WERI-Rb-1 (cell line): ENCODE data around the gene SOCS7.

ENCODE experiments used
- DNase-seq: peaks from one replicate; pipeline ENCODE4 v3.0.0-alpha.2; 2020
- H3K27ac ChIP-seq: fragments of 250-450 bp; sonication (Bioruptor Pico); 2 replicates; pipeline ENCODE4 v1.5.1; 2020; ENCODE audit warnings: mild to moderate bottlenecking, moderate library complexity
- H3K27me3 ChIP-seq: fragments of 250-450 bp; sonication (Bioruptor Pico); 2 replicates; pipeline ENCODE4 v1.5.1; 2021; ENCODE audit warnings: mild to moderate bottlenecking, low read depth, moderate library complexity; ENCODE audit not compliant: insufficient read depth, severe bottlenecking
- H3K36me3 ChIP-seq: fragments of 250-450 bp; sonication (Bioruptor Pico); 2 replicates; pipeline ENCODE4 v1.5.1; 2020; ENCODE audit warnings: mild to moderate bottlenecking, moderate library complexity
- H3K4me3 ChIP-seq: 2 replicates; pipeline ENCODE4 v1.5.1; 2011; ENCODE audit warnings: low read depth, mild to moderate bottlenecking, control low read depth, low read length
- H3K9me3 ChIP-seq: fragments of 250-450 bp; sonication (Bioruptor Pico); 2 replicates; pipeline ENCODE4 v1.5.1; 2021; ENCODE audit warnings: mild to moderate bottlenecking, moderate library complexity; ENCODE audit not compliant: severe bottlenecking
- TF ChIP-seq, protein P1 (sequence below): IDR thresholded peaks from 2 replicates; pipeline ENCODE4 v1.5.1; 2011; ENCODE audit warnings: low read depth, mild to moderate bottlenecking, control low read depth, inconsistent platforms, low read length

Gene SOCS7

DNA sequence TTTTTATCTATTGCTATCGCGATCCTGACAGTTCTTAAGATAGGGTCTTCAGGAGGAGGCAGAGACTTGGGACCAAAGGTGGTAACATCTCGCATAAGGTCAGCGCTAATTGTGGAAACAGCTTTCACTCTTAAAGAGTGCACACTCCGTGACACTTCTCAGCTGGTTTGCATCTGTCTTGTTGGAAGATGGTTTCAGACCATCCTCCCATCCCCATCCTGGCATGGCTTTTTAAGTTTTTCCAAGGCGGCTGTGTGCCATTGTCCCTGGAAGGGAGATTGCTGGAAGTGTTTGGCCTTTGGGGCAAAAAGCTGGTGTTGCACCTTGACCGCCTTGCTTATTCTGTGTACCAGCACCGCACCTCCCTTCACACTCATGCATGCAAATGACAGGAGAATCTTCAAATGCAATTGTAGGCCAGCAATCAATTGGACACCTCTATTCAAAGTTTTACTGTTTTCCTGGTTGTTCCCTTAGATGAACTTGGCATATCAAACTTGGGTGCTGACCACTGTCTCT lies 1.5 kb downstream of the SOCS7 start:
- TF ChIP-seq, protein P1, sequence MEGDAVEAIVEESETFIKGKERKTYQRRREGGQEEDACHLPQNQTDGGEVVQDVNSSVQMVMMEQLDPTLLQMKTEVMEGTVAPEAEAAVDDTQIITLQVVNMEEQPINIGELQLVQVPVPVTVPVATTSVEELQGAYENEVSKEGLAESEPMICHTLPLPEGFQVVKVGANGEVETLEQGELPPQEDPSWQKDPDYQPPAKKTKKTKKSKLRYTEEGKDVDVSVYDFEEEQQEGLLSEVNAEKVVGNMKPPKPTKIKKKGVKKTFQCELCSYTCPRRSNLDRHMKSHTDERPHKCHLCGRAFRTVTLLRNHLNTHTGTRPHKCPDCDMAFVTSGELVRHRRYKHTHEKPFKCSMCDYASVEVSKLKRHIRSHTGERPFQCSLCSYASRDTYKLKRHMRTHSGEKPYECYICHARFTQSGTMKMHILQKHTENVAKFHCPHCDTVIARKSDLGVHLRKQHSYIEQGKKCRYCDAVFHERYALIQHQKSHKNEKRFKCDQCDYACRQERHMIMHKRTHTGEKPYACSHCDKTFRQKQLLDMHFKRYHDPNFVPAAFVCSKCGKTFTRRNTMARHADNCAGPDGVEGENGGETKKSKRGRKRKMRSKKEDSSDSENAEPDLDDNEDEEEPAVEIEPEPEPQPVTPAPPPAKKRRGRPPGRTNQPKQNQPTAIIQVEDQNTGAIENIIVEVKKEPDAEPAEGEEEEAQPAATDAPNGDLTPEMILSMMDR = no peak

GRCh38 chr17:38353668-38354067 lies 2.0 kb downstream of the SOCS7 start:
- TF ChIP-seq, protein P1 = no peak
- H3K4me3 ChIP-seq = no peak overlapping the region
- H3K27ac ChIP-seq = no peak overlapping the region
- DNase-seq = no peak
- no peaks in the 10 kb centered on the region for H3K9me3 ChIP-seq
- H3K36me3 ChIP-seq = no peaks in the 10 kb centered on the region; the same call in none of the 2 replicates
- no peaks in the 10 kb centered on the region for H3K27me3 ChIP-seq

More for the DNA sequence above, 1.5 kb downstream of the SOCS7 start:
- no peak overlapping the region for H3K27ac ChIP-seq
- H3K9me3 ChIP-seq = no peaks in the 10 kb centered on the region
- peak overlapping the region; percentile 84 for H3K4me3 ChIP-seq
- no peaks in the 10 kb centered on the region; the same call in none of the 2 replicates for H3K36me3 ChIP-seq
- DNase-seq = no peak
- no peaks in the 10 kb centered on the region for H3K27me3 ChIP-seq

DNA sequence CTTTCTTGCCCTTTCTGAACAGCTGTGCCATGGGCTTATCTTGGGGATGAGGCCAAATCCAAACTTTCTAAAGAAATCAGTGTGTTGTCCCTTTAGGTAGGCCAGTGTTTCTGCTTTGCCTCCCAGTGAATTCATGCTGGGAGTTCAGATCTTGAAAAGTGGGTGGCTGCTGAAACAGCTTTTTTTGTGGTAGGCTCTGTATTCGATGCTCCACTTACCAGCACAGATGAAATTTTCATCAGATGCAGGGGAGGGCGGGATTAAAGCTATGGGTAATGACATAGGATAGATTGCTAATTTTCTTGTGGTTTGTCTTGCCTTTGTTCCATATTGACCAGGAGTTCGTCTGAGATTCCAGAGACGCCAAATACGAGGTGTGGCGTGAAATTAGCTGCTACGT lies 2.8 kb downstream of the SOCS7 start:
- TF ChIP-seq, protein P1 = no peak
- Histone ChIP-seq H3K27ac (no peak overlapping the region), H3K36me3 (no peaks in the 10 kb centered on the region; the same call in none of the 2 replicates), H3K9me3 (no peaks in the 10 kb centered on the region), H3K27me3 (no peaks in the 10 kb centered on the region), H3K4me3 (no peak overlapping the region)
- DNase-seq = no peak

DNA sequence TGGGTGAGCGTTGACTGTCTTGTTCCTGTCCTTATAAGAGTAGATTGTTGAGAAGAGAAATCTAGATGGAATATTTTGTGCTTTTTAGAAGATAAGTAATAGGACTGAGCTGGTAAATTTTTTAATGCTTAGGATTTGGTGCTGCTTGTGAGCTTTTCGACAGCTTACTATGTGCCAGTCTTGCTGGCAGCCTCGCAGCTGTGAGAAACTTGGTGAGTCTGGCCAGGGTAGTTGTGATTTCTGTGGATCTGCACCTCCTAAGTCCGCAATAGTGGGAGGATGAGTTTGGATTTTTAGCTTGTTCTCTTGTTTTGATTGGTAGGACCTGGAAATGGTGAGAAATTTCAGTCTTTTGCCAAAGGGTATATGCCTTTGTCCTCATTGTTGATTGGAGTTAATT lies 3.6 kb downstream of the SOCS7 start:
- Histone ChIP-seq H3K9me3 (no peaks in the 10 kb centered on the region), H3K27ac (no peak overlapping the region), H3K4me3 (no peak overlapping the region), H3K36me3 (no peaks in the 10 kb centered on the region; the same call in none of the 2 replicates), H3K27me3 (no peaks in the 10 kb centered on the region)
- DNase-seq = no peak
- TF ChIP-seq, protein P1 = no peak

GRCh38 chr17:38357486-38358123 lies 6.0 kb downstream of the SOCS7 start:
- Histone ChIP-seq H3K36me3 (peaks cover 11% of the 10 kb centered on the region), H3K27ac (no peak overlapping the region), H3K9me3 (no peaks in the 10 kb centered on the region), H3K4me3 (no peak overlapping the region), H3K27me3 (no peaks in the 10 kb centered on the region)
- DNase-seq = no peak
- TF ChIP-seq, protein P1 = no peak
